HG02763 (cell line): Measurements from ENCODE around the gene GPR3.
A peak's percentile ranks its signal among the peaks of the same experiment; 100 is the strongest.

Experiments
- ATAC-seq: cut with Tn5 transposase; IDR thresholded peaks from one replicate; pipeline ENCODE4 v1.9.1; 2021; ENCODE audit warnings: mild to moderate bottlenecking, moderate library complexity; ENCODE audit not compliant: unreplicated experiment

GPR3 gene

GRCh38 chr1:27358038-27358927 is 34.1 kb upstream of the GPR3 start:
- ATAC-seq, result no peak

- no peak for ATAC-seq
Measured at GRCh38 chr1:27358928-27359313, 33.5 kb upstream of the GPR3 start.

- no peak for ATAC-seq
Measured at GRCh38 chr1:27359822-27360158, 32.6 kb upstream of the GPR3 start.

- ATAC-seq, result no peak
Measured at GRCh38 chr1:27360159-27361043, 32.0 kb upstream of the GPR3 start.

GRCh38 chr1:27361044-27361402 is 31.4 kb upstream of the GPR3 start:
- ATAC-seq, result no peak

- no peak for ATAC-seq
Measured at GRCh38 chr1:27361553-27361952, 30.9 kb upstream of the GPR3 start.

GRCh38 chr1:27363766-27364695 is 28.4 kb upstream of the GPR3 start:
- no peak for ATAC-seq

- no peak for ATAC-seq
Measured at GRCh38 chr1:27364696-27365371, 27.6 kb upstream of the GPR3 start.

- ATAC-seq, result peak; percentile 20
Measured at GRCh38 chr1:27365372-27366112, 26.9 kb upstream of the GPR3 start.

- peak; percentile 34 for ATAC-seq
Measured at GRCh38 chr1:27366113-27366410, 26.4 kb upstream of the GPR3 start.

- peak; percentile 40 for ATAC-seq
Measured at GRCh38 chr1:27366411-27367159, 25.8 kb upstream of the GPR3 start, which contains the start of gene MAP3K6. MAP3K6 (minus strand) TSS chr1:27366961; CDS start chr1:27366597, 364 bp downstream.

GRCh38 chr1:27367160-27367650 is 25.2 kb upstream of the GPR3 start:
- ATAC-seq, result no peak

GRCh38 chr1:27368869-27369582 is 23.4 kb upstream of the GPR3 start:
- ATAC-seq, result no peak

- no peak for ATAC-seq
Measured at GRCh38 chr1:27372022-27372807, 20.2 kb upstream of the GPR3 start.

GRCh38 chr1:27372808-27373690 is 19.4 kb upstream of the GPR3 start:
- ATAC-seq, result no peak

GRCh38 chr1:27374362-27375086 is 17.9 kb upstream of the GPR3 start, which contains the start of gene FCN3:
FCN3 (minus strand) TSS chr1:27374824; CDS start chr1:27374818, 6 bp downstream.
- ATAC-seq, result no peak
